Peyer's patch (tissue), 4 donors: ENCODE results near the gene PLEKHA7. TPM values are rescaled to one million over a fixed set of nuclear protein-coding genes. Genes with fewer than 3 reads are reported as not detected.
"Not testable (repeated sequence)": the region's sequence is repeated elsewhere in the genome, so short reads cannot be mapped to it uniquely, and the experiment has no call there.

Experiments used
- DNase-seq, 3 donors: peaks; one replicate each; pipeline ENCODE4 v3.0.0-alpha.2; 2017 to 2019
- H3K27ac ChIP-seq, 4 donors: fragments of 200-600 bp; sonication (generic); one replicate each; pipeline ENCODE4 v1.5.1; 2016 to 2019
- H3K27me3 ChIP-seq, 2 donors: fragments of 200-600 bp; sonication (generic); one replicate each; pipeline ENCODE4 v1.5.1; 2019
- H3K36me3 ChIP-seq, 3 donors: fragments of 200-600 bp; sonication (generic); one replicate each; pipeline ENCODE4 v1.5.1; 2016 to 2019
- H3K4me1 ChIP-seq, 4 donors: fragments of 200-600 bp; sonication (generic); one replicate each; pipeline ENCODE4 v1.5.1; 2016 to 2019
- H3K4me3 ChIP-seq, 4 donors: fragments of 200-600 bp; sonication (generic); 1 replicate in 3 of 4; 2 replicates in 1 of 4; pipeline ENCODE4 v1.5.1; 2016 to 2019; ENCODE audit warnings: mild to moderate bottlenecking in 1 of 4
- H3K9me3 ChIP-seq, 4 donors: fragments of 200-600 bp; sonication (generic); one replicate each; pipeline ENCODE4 v1.5.1; 2016 to 2019; ENCODE audit warnings: mild to moderate bottlenecking in 1 of 4
- CTCF ChIP-seq, 6 experiments: fragments of 450-650 bp in 4 of 6; fragments of 200-600 bp in 2 of 6; sonication (generic) in 1 of 6; IDR thresholded peaks; one replicate each; pipeline ENCODE4 v1.5.1; 2017 to 2019; ENCODE audit warnings: antibody characterized with exemption in 6 of 6, mild to moderate bottlenecking in 3 of 6, moderate library complexity in 1 of 6
- POLR2A ChIP-seq, 2 donors: fragments of 450-650 bp; IDR thresholded peaks; one replicate each; pipeline ENCODE4 v1.5.1; 2017; ENCODE audit warnings: antibody characterized with exemption in 2 of 2, mild to moderate bottlenecking in 2 of 2, moderate library complexity in 2 of 2
- total RNA-seq, 4 donors: library from RNA; depleted of rRNA; stranded (reverse); fragments of >200 nt; gene quantifications; one replicate each; pipeline ENCODE4 v1.1.0, GENCODE V29; 2016

PLEKHA7 gene
- total RNA-seq, 4 donors from 2014 or later: 129 to 211 (median 176) TPM

DNA sequence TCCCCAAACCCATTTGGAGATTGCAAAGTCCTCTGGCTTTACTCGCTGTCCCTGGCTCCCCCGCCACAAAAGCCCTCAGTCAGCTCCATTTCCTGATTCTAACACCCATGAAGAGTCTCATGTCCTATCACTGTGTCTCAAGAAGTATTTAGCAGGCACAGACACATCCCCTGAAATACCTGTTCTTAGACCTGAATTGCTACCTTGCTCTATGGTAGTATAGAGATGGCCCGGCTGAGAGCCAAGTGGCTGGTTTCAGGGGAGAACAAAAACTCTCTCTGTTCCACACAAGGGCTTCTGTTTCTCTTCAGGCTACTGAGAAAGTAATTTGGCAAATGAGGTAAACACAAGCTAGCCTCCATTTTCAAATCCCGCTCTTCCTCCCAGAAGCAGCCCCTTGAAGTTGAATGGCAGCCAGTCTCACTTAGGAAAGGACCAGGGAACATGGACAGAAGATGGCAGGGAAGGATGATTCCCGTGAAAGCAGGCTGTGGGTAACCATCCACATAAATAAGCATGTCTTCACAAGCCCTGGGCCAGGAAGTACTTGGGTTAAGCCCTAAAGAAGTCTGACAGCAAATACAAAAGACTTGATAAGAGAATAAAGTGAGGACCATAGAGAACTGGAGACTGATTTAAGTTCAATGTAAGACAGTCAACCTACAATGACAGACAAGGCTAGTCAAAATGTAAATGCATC is 138.0 kb downstream of the PLEKHA7 start:
- Histone ChIP-seq H3K4me3 (no peak overlapping the region), H3K27ac (no peak overlapping the region), H3K27me3 (no peaks in the 10 kb centered on the region), H3K4me1 (no peaks in the 10 kb centered on the region), H3K36me3 (no peaks in the 10 kb centered on the region), H3K9me3 (no peaks in the 10 kb centered on the region)
- TF ChIP-seq POLR2A (IDR thresholded peaks at IDR 0.05) (no peak), CTCF (IDR thresholded peaks at IDR 0.05) (no peak)
- no peak for DNase-seq

GRCh38 chr11:16874275-16874975 is 139.8 kb downstream of the PLEKHA7 start:
- DNase-seq: no peak
- Histone ChIP-seq H3K9me3 (no peaks in the 10 kb centered on the region), H3K4me3 (no peak overlapping the region), H3K4me1 (no peaks in the 10 kb centered on the region), H3K27ac (no peak overlapping the region), H3K36me3 (no peaks in the 10 kb centered on the region), H3K27me3 (no peaks in the 10 kb centered on the region)
- TF ChIP-seq POLR2A (IDR thresholded peaks at IDR 0.05) (no peak), CTCF (IDR thresholded peaks at IDR 0.05) (no peak)

GRCh38 chr11:16873289-16873688 is 140.9 kb downstream of the PLEKHA7 start:
- no peaks in the 10 kb centered on the region for H3K9me3 ChIP-seq
- DNase-seq: no peak
- no peaks in the 10 kb centered on the region for H3K27me3 ChIP-seq
- no peak for TF ChIP-seq CTCF (IDR thresholded peaks at IDR 0.05)
- no peak for TF ChIP-seq POLR2A (IDR thresholded peaks at IDR 0.05)
- H3K27ac ChIP-seq: no peak overlapping the region
- H3K4me3 ChIP-seq: no peak overlapping the region
- no peaks in the 10 kb centered on the region for H3K4me1 ChIP-seq
- H3K36me3 ChIP-seq: peaks cover 0 to 5% (median 0%) of the 10 kb centered on the region in 3 donors

DNA sequence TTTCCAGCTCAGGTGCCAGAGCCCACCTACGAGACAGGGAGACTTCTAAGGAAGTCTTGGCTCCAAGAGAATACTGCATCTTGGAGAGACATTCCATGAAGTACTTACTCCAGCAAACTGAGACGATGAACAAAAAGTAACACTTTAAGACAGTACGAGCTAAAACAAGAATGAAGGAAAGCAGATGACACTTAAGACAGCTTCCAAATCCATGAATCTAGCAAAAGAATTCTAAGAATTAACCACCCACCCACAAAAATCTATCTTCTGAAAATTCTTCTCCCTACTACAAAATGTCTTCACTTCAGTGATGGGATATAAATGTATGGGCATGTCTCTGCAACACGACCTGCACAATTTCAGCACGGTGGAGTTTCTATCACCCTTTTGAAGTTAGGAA is 142.8 kb downstream of the PLEKHA7 start:
- no peak overlapping the region for H3K27ac ChIP-seq

DNA sequence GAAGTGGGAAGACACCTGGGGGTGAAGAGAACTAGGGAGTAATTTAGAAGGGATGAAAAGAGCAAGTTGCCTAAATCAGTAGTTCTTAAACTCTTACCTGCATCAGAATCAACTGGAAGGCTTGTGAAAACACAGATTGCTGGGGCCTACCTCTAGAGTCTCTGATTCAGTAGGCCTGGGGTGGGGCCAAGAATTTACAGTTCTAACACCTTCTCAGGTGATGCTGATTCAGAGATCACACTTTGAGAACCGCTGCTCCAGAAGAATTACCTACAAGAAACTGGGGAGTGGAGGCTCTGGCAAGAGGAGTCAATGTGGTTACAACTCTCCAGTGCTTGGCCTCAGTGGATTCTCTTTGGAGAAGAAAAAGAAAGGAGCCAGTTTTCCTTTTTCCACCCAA is 147.1 kb downstream of the PLEKHA7 start:
- Histone ChIP-seq H3K27me3 (no peaks in the 10 kb centered on the region), H3K27ac (no peak overlapping the region), H3K4me3 (no peak overlapping the region), H3K36me3 (peaks cover 0 to 10% (median 0%) of the 10 kb centered on the region in 3 donors), H3K9me3 (no peaks in the 10 kb centered on the region), H3K4me1 (peaks cover 0 to 5% (median 0%) of the 10 kb centered on the region in 4 donors)
- no peak for DNase-seq
- TF ChIP-seq CTCF (IDR thresholded peaks at IDR 0.05) (no peak), POLR2A (IDR thresholded peaks at IDR 0.05) (no peak)

More for the DNA sequence above, 142.8 kb downstream of the PLEKHA7 start:
- Histone ChIP-seq H3K36me3 (peaks cover 0 to 10% (median 0%) of the 10 kb centered on the region in 3 donors), H3K4me1 (no peaks in the 10 kb centered on the region), H3K27me3 (no peaks in the 10 kb centered on the region), H3K4me3 (no peak overlapping the region), H3K9me3 (no peaks in the 10 kb centered on the region)
- DNase-seq: no peak
- no peak for TF ChIP-seq POLR2A (IDR thresholded peaks at IDR 0.05)
- no peak for TF ChIP-seq CTCF (IDR thresholded peaks at IDR 0.05)

DNA sequence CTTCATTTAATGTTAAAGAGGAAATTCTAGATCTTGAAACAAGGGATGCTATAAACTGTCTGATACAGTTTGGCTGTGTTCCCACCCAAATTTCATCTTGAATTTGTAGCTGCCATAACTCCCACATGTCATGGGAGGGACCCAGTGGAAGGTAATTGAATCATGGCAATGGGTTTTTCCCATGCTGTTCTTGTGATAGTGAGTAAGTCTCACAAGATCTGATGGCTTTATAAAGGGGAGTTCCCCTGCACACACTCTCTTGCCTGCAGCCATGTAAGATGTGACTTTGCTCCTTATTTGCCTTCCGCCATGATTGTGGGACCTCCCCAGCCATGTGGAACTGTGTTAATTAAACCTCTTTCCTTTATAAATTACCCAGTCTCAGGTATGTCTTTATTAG is 149.8 kb downstream of the PLEKHA7 start:
- DNase-seq, H3K4me1 ChIP-seq, H3K9me3 ChIP-seq, H3K27ac ChIP-seq, H3K27me3 ChIP-seq, H3K4me3 ChIP-seq: not testable (repeated sequence)
- H3K36me3 ChIP-seq: peaks cover 0 to 10% (median 0%) of the 10 kb centered on the region in 3 donors
